GM12891 (cell line): ENCODE results near the gene OSTN.

Source experiments
- POLR2A ChIP-seq: IDR thresholded peaks from 2 replicates; pipeline ENCODE4 v1.6.1; 2011; ENCODE audit warnings: low read depth, low read length, control low read depth
- POLR2AphosphoS5 ChIP-seq: IDR thresholded peaks from 2 replicates; pipeline ENCODE4 v1.6.1; 2011; ENCODE audit warnings: low read depth, low read length, control low read depth
- SPI1 ChIP-seq: IDR thresholded peaks from 2 replicates; pipeline ENCODE4 v1.6.1; 2011; ENCODE audit warnings: low read depth, low read length, control low read depth

GRCh38 chr3:191259486-191259885 lies 60.4 kb downstream of the OSTN start:
- no peak for TF ChIP-seq POLR2AphosphoS5
- TF ChIP-seq SPI1: no peak
- no peak for TF ChIP-seq POLR2A
